HG02885 (cell line): ENCODE results near the gene EPOP.

Experiments used
- ATAC-seq: cut with Tn5 transposase; IDR thresholded peaks from one replicate; pipeline ENCODE4 v1.9.1; 2021; ENCODE audit warnings: mild to moderate bottlenecking; ENCODE audit not compliant: unreplicated experiment, poor library complexity

The EPOP gene

GRCh38 chr17:38706505-38707216 lies 31.9 kb upstream of the EPOP start:
- no peak for ATAC-seq

- ATAC-seq: no peak
These were observed 31.2 kb upstream of the EPOP start for GRCh38 chr17:38705803-38706504.

- no peak for ATAC-seq
These were observed 30.7 kb upstream of the EPOP start for GRCh38 chr17:38705523-38705802.

GRCh38 chr17:38704606-38705522 lies 30.1 kb upstream of the EPOP start, which contains the start of gene MLLT6:
MLLT6 (plus strand) TSS chr17:38705273; CDS start chr17:38705633, 360 bp downstream.
- ATAC-seq: no peak

- ATAC-seq: peak; percentile 26
These were observed 29.2 kb upstream of the EPOP start for GRCh38 chr17:38703742-38704605.

- ATAC-seq: no peak
These were observed 28.4 kb upstream of the EPOP start for GRCh38 chr17:38702916-38703741.

GRCh38 chr17:38702166-38702915 lies 27.6 kb upstream of the EPOP start:
- ATAC-seq: peak; percentile 38

GRCh38 chr17:38701504-38702165 lies 26.9 kb upstream of the EPOP start:
- peak; percentile 27 for ATAC-seq

- no peak for ATAC-seq
These were observed 24.0 kb upstream of the EPOP start for GRCh38 chr17:38698760-38699159.

GRCh38 chr17:38697061-38697820 lies 22.5 kb upstream of the EPOP start:
- ATAC-seq: no peak

GRCh38 chr17:38693700-38694329 lies 19.1 kb upstream of the EPOP start:
- no peak for ATAC-seq

GRCh38 chr17:38691154-38691553 lies 16.4 kb upstream of the EPOP start:
- ATAC-seq: no peak

GRCh38 chr17:38690386-38690785 lies 15.6 kb upstream of the EPOP start:
- ATAC-seq: no peak

GRCh38 chr17:38687286-38687685 lies 12.5 kb upstream of the EPOP start:
- ATAC-seq: no peak

GRCh38 chr17:38685491-38685890 lies 10.7 kb upstream of the EPOP start:
- ATAC-seq: no peak

- no peak for ATAC-seq
These were observed 6.3 kb upstream of the EPOP start for GRCh38 chr17:38681096-38681495.

GRCh38 chr17:38677819-38678218 lies 3.1 kb upstream of the EPOP start:
- no peak for ATAC-seq
